GM20000 (cell line): ENCODE measurements around the gene KCNIP1.

Experiments
- DNase-seq: peaks from one replicate; pipeline ENCODE4 v3.0.0; 2012; ENCODE audit warnings: low spot score
- TF ChIP-seq, protein P1 (sequence below): IDR thresholded peaks from 2 replicates; pipeline ENCODE4 v1.5.1; 2012; ENCODE audit warnings: mild to moderate bottlenecking, control low read depth; ENCODE audit errors: extremely low read depth, missing control alignments

The KCNIP1 gene

GRCh38 chr5:170518277-170518676 lies 14.5 kb downstream of the KCNIP1 start:
- DNase-seq: no peak
- TF ChIP-seq, protein P1, sequence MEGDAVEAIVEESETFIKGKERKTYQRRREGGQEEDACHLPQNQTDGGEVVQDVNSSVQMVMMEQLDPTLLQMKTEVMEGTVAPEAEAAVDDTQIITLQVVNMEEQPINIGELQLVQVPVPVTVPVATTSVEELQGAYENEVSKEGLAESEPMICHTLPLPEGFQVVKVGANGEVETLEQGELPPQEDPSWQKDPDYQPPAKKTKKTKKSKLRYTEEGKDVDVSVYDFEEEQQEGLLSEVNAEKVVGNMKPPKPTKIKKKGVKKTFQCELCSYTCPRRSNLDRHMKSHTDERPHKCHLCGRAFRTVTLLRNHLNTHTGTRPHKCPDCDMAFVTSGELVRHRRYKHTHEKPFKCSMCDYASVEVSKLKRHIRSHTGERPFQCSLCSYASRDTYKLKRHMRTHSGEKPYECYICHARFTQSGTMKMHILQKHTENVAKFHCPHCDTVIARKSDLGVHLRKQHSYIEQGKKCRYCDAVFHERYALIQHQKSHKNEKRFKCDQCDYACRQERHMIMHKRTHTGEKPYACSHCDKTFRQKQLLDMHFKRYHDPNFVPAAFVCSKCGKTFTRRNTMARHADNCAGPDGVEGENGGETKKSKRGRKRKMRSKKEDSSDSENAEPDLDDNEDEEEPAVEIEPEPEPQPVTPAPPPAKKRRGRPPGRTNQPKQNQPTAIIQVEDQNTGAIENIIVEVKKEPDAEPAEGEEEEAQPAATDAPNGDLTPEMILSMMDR: no peak

GRCh38 chr5:170519549-170519948 lies 15.7 kb downstream of the KCNIP1 start:
- TF ChIP-seq, protein P1: no peak
- DNase-seq: no peak

GRCh38 chr5:170520372-170520771 lies 16.6 kb downstream of the KCNIP1 start:
- TF ChIP-seq, protein P1: no peak
- DNase-seq: no peak

GRCh38 chr5:170522211-170523141 lies 18.7 kb downstream of the KCNIP1 start:
- no peak for DNase-seq
- TF ChIP-seq, protein P1: no peak

GRCh38 chr5:170523142-170523551 lies 19.3 kb downstream of the KCNIP1 start:
- TF ChIP-seq, protein P1: no peak
- no peak for DNase-seq

DNA sequence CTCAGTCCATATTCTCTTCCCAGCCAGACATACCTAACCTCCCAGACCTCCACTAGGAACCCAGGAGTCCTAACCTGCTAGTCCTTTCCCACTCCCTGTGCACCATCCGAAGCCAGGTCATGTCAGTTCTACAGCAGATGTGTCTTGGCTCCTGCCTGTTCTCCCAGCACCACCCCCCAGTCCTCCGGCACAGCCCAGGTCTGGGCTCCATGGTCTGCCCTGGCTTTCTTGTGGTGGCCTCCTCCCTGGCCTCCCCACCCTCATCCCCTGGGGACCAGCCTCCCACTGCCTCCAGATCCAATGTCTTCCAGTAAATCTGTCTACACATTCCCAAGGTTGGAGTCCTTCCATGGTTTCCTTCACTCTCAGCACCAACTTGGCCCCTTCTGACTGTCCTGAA lies 20.0 kb downstream of the KCNIP1 start:
- no peak for DNase-seq
- TF ChIP-seq, protein P1: no peak

DNA sequence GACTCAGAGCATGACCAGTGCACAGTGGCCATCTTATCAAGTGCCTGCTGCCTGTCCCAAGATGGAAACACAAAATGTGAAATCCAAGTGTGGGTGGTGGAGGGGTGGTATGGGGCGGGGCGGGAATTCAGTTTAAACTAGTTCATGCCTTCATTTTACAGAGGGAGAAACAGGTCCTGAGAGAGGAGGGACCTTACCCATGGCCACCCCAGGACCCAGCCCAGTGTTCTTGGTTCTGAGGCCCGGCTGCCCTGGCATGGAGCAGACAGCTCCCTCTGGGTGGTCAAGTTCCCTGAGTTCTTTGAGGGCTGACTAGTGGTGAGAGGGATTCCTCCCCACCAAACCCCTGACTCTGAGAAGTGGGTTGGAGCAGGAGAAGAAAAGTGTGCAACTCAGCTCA lies 20.8 kb downstream of the KCNIP1 start:
- TF ChIP-seq, protein P1: no peak
- DNase-seq: no peak
